Coronary artery (tissue), 2 donors: ENCODE data around the gene AQP6.

Source experiments
- DNase-seq: peaks from one replicate; pipeline ENCODE4 v3.0.0-alpha.2; 2017; ENCODE audit warnings: low spot score
- H3K27ac ChIP-seq, 2 donors: fragments of 200-600 bp; sonication (generic); one replicate each; pipeline ENCODE4 v1.5.1; 2016 to 2019
- H3K4me3 ChIP-seq: fragments of 200-600 bp; sonication (generic); 2 replicates; pipeline ENCODE4 v1.5.1; 2016; ENCODE audit warnings: mild to moderate bottlenecking, moderate library complexity
- CTCF ChIP-seq: fragments of 200-600 bp; sonication (generic); IDR thresholded peaks from one replicate; pipeline ENCODE4 v1.5.1; 2019; ENCODE audit warnings: antibody characterized with exemption

Gene AQP6

GRCh38 chr12:49929581-49929980, 43.2 kb upstream of the AQP6 start:
- no peak for TF ChIP-seq CTCF
- no peak overlapping the region for H3K27ac ChIP-seq
- no peak for DNase-seq
- no peak overlapping the region for H3K4me3 ChIP-seq

GRCh38 chr12:49930515-49931288, 42.0 kb upstream of the AQP6 start:
- no peak for DNase-seq
- no peak overlapping the region for H3K27ac ChIP-seq
- no peak overlapping the region for H3K4me3 ChIP-seq
- no peak for TF ChIP-seq CTCF

- no peak for TF ChIP-seq CTCF
- Histone ChIP-seq H3K4me3 (no peak overlapping the region), H3K27ac (no peak overlapping the region)
- DNase-seq = peak; percentile 70
These were observed 40.7 kb upstream of the AQP6 start for GRCh38 chr12:49932023-49932422.

- H3K27ac ChIP-seq = no peak overlapping the region
- H3K4me3 ChIP-seq = no peak overlapping the region
- DNase-seq = no peak
- no peak for TF ChIP-seq CTCF
These were observed 40.1 kb upstream of the AQP6 start for GRCh38 chr12:49932533-49933130.

- H3K27ac ChIP-seq = no peak overlapping the region
- peak; percentile 61 for DNase-seq
These were observed 39.0 kb upstream of the AQP6 start for GRCh38 chr12:49933796-49934195.

GRCh38 chr12:49934505-49934904, 38.2 kb upstream of the AQP6 start:
- TF ChIP-seq CTCF = no peak
- DNase-seq = no peak
- no peak overlapping the region for H3K27ac ChIP-seq
- H3K4me3 ChIP-seq = no peak overlapping the region

More at GRCh38 chr12:49933796-49934195, 39.0 kb upstream of the AQP6 start:
- H3K4me3 ChIP-seq = no peak overlapping the region
- TF ChIP-seq CTCF = no peak

- no peak overlapping the region for H3K27ac ChIP-seq
- no peak for TF ChIP-seq CTCF
- DNase-seq = no peak
These were observed 35.8 kb upstream of the AQP6 start for GRCh38 chr12:49936925-49937324.

More at GRCh38 chr12:49936925-49937324, 35.8 kb upstream of the AQP6 start:
- H3K4me3 ChIP-seq = no peak overlapping the region
